Breast epithelium (tissue), 4 donors: ENCODE results near the gene GPC3. TPM values are rescaled to one million over a fixed set of nuclear protein-coding genes. Genes with fewer than 3 reads are reported as not detected.
A peak's percentile ranks its signal among the peaks of the same experiment; 100 is the strongest.

Source experiments
- DNase-seq, 2 donors: peaks; one replicate each; pipeline ENCODE4 v3.0.0-alpha.2; 2019; ENCODE audit warnings: low spot score in 2 of 2
- H3K27ac ChIP-seq, 2 donors: fragments of 200-600 bp; sonication (generic) in 1 of 2; one replicate each; pipeline ENCODE4 v1.5.1; 2016 to 2019; ENCODE audit warnings: mild to moderate bottlenecking in 1 of 2
- H3K27me3 ChIP-seq, 2 donors: fragments of 200-600 bp; sonication (generic) in 1 of 2; one replicate each; pipeline versions ENCODE4 v1.5.1 to v1.6.0; 2017 to 2019; ENCODE audit warnings: control low read depth in 1 of 2, mild to moderate bottlenecking in 1 of 2
- H3K36me3 ChIP-seq: fragments of 200-600 bp; one replicate; pipeline ENCODE4 v1.5.1; 2019
- H3K4me1 ChIP-seq, 2 donors: fragments of 200-600 bp; sonication (generic); one replicate each; pipeline ENCODE4 v1.5.1; 2016 to 2019; ENCODE audit warnings: control low read depth in 1 of 2
- H3K4me3 ChIP-seq, 3 donors: fragments of 200-600 bp; sonication (generic); 1 replicate in 2 of 3; 2 replicates in 1 of 3; pipeline ENCODE4 v1.5.1; 2016 to 2019; ENCODE audit warnings: mild to moderate bottlenecking in 3 of 3, moderate library complexity in 2 of 3
- H3K9me3 ChIP-seq, 2 donors: fragments of 200-600 bp; sonication (generic) in 1 of 2; one replicate each; pipeline ENCODE4 v1.5.1; 2016 to 2019; ENCODE audit warnings: control low read depth in 1 of 2
- CTCF ChIP-seq, 3 donors: fragments of 450-650 bp; IDR thresholded peaks; one replicate each; pipeline ENCODE4 v1.5.1; 2016 to 2017; ENCODE audit warnings: antibody characterized with exemption in 3 of 3, mild to moderate bottlenecking in 3 of 3, moderate library complexity in 3 of 3
- POLR2A ChIP-seq: fragments of 450-650 bp; IDR thresholded peaks from one replicate; pipeline ENCODE4 v1.6.1; 2016; ENCODE audit warnings: antibody characterized with exemption, mild to moderate bottlenecking, moderate library complexity
- POLR2AphosphoS5 ChIP-seq, 3 donors: sonication (generic); formaldehyde crosslinking; IDR thresholded peaks; one replicate each; pipeline ENCODE4 v1.6.1; 2017; ENCODE audit warnings: antibody characterized with exemption in 3 of 3
- intact Hi-C: fragments of 100-400 bp; cut with DNase I; formaldehyde crosslinking; loops from one replicate; pipeline ENCODE4 v1.15.1; 2023; ENCODE audit warnings: low total_unique reads
- total RNA-seq, 3 donors: library from RNA; depleted of rRNA; stranded (reverse); fragments of >200 nt; gene quantifications; one replicate each; pipeline ENCODE4 v1.1.0, GENCODE V29; 2016

GPC3 gene
- total RNA-seq, 3 donors from 2014 or later = 29.7 to 99.2 (median 89.1) TPM

- no peak for DNase-seq
- TF ChIP-seq CTCF (IDR thresholded peaks at IDR 0.05) (no peak), POLR2A (no peak), POLR2AphosphoS5 (IDR thresholded peaks at IDR 0.05) (no peak)
- Histone ChIP-seq H3K9me3 (no peaks in the 10 kb centered on the region), H3K4me1 (no peaks in the 10 kb centered on the region), H3K27ac (no peak overlapping the region), H3K36me3 (no peaks in the 10 kb centered on the region), H3K4me3 (no peak overlapping the region), H3K27me3 (peaks cover 0 to 20% of the 10 kb centered on the region in 2 donors)
- intact Hi-C loops = no loop called here
Observed at GRCh38 chrX:133546441-133546840, 439.0 kb downstream of the GPC3 start.

GRCh38 chrX:133544778-133545177 lies 440.6 kb downstream of the GPC3 start:
- no peak for DNase-seq
- H3K4me3 ChIP-seq = no peak overlapping the region
- no peaks in the 10 kb centered on the region for H3K9me3 ChIP-seq
- H3K27ac ChIP-seq = peak overlapping the region in 1 of 2 donors; percentile 17
- no peaks in the 10 kb centered on the region for H3K4me1 ChIP-seq
- intact Hi-C loops = no loop called here
- no peaks in the 10 kb centered on the region for H3K36me3 ChIP-seq
- TF ChIP-seq CTCF (IDR thresholded peaks at IDR 0.05) (no peak), POLR2A (no peak), POLR2AphosphoS5 (IDR thresholded peaks at IDR 0.05) (no peak)
- H3K27me3 ChIP-seq = peaks cover 0 to 11% of the 10 kb centered on the region in 2 donors

GRCh38 chrX:133544115-133544514 lies 441.3 kb downstream of the GPC3 start:
- DNase-seq = no peak
- H3K27me3 ChIP-seq = peaks cover 0 to 11% of the 10 kb centered on the region in 2 donors
- no peak overlapping the region for H3K27ac ChIP-seq

GRCh38 chrX:133543654-133544053 lies 441.7 kb downstream of the GPC3 start:
- H3K27ac ChIP-seq = no peak overlapping the region

More at GRCh38 chrX:133544115-133544514, 441.3 kb downstream of the GPC3 start:
- Histone ChIP-seq H3K4me1 (no peaks in the 10 kb centered on the region), H3K4me3 (no peak overlapping the region), H3K36me3 (no peaks in the 10 kb centered on the region), H3K9me3 (no peaks in the 10 kb centered on the region)
- no peak for TF ChIP-seq POLR2A
- TF ChIP-seq CTCF (IDR thresholded peaks at IDR 0.05) = no peak
- TF ChIP-seq POLR2AphosphoS5 (IDR thresholded peaks at IDR 0.05) = no peak
- intact Hi-C loops = no loop called here

GRCh38 chrX:133542476-133542875 lies 442.9 kb downstream of the GPC3 start:
- DNase-seq = no peak
- no peak overlapping the region for H3K27ac ChIP-seq
- TF ChIP-seq CTCF (IDR thresholded peaks at IDR 0.05) = no peak
- no peak for TF ChIP-seq POLR2A
- no peak for TF ChIP-seq POLR2AphosphoS5 (IDR thresholded peaks at IDR 0.05)
- no peaks in the 10 kb centered on the region for H3K4me1 ChIP-seq
- H3K36me3 ChIP-seq = no peaks in the 10 kb centered on the region
- peaks cover 0 to 11% of the 10 kb centered on the region in 2 donors for H3K27me3 ChIP-seq
- H3K9me3 ChIP-seq = no peaks in the 10 kb centered on the region
- H3K4me3 ChIP-seq = no peak overlapping the region
- intact Hi-C loops = no loop called here

More at GRCh38 chrX:133543654-133544053, 441.7 kb downstream of the GPC3 start:
- Histone ChIP-seq H3K4me3 (no peak overlapping the region), H3K4me1 (no peaks in the 10 kb centered on the region), H3K36me3 (no peaks in the 10 kb centered on the region), H3K27me3 (peaks cover 0 to 11% of the 10 kb centered on the region in 2 donors), H3K9me3 (no peaks in the 10 kb centered on the region)
- no peak for DNase-seq
- intact Hi-C loops = no loop called here
- no peak for TF ChIP-seq CTCF (IDR thresholded peaks at IDR 0.05)
- no peak for TF ChIP-seq POLR2A
- no peak for TF ChIP-seq POLR2AphosphoS5 (IDR thresholded peaks at IDR 0.05)
